Measurements from ENCODE around the gene B3GALT4.
"Not testable (repeated sequence)": the region's sequence is repeated elsewhere in the genome, so short reads cannot be mapped to it uniquely, and the experiment has no call there.

The B3GALT4 gene

DNA sequence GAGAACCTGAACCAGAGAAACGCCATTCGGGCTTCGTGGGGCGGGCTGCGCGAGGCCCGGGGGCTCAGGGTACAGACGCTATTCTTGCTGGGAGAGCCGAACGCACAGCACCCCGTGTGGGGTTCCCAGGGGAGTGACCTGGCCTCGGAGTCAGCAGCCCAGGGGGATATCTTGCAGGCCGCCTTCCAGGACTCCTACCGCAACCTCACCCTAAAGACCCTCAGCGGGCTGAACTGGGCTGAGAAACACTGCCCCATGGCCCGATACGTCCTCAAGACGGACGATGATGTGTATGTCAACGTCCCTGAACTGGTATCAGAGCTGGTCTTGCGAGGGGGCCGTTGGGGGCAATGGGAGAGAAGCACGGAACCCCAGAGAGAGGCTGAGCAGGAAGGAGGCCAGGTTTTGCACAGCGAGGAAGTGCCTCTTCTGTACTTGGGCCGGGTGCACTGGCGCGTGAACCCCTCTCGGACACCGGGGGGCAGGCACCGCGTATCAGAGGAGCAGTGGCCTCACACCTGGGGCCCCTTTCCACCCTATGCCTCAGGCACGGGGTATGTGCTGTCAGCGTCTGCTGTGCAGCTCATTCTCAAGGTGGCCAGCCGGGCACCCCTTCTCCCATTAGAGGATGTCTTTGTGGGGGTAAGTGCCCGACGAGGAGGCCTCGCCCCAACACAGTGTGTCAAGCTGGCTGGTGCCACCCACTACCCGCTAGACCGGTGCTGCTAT, 904 bp downstream of the B3GALT4 start:
- POLR2A ChIA-PET: interaction anchor here (0.9 to 4.2 kb wide), 20 partner anchors 8 to 306 kb away, joined by 3 to 37 read pairs (median 5); partner anchors contain the start of genes PFDN6, RGL2, RING1 and TAPBP
- no peak for TF ChIP-seq SUZ12 (IDR thresholded peaks at IDR 0.05)
- CTCF ChIA-PET: interaction anchor here (0.8 to 1.9 kb wide), 10 partner anchors 11 to 153 kb away, joined by 3 to 16 read pairs (median 4); partner anchors contain the start of genes PFDN6 and WDR46
- no peak for DNase-seq (ENCODE audit: extremely low spot score)

DNA sequence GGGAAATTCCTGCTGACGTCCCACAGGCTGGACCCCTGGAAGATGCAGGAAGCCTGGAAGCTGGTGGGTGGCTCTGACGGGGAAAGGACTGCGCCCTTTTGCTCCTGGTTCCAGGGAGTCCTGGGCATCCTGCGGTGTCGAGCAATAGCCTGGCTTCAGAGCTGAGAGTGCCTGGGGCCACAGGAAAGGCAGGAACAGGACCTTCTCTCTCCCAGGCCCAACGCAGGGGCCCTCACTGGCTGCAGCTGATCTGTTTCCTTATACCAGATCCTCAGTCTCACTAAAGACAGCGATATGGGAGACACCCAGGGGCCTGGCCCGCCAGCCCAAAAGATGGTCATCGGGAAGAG, 1.4 kb downstream of the B3GALT4 start:
- TF ChIP-seq FOXM1 (IDR thresholded peaks at IDR 0.05; ENCODE audit: borderline replicate concordance) (no peak), LEF1 (IDR thresholded peaks at IDR 0.05; ENCODE audit: borderline replicate concordance) (no peak)
- ChIA-PET CTCF (interaction anchor here (1.4 to 1.9 kb wide), 2 partner anchors 21 to 40 kb away, joined by 4 to 16 read pairs; no protein-coding TSS in a partner anchor), POLR2A (interaction anchor here (0.9 to 4.2 kb wide), 10 partner anchors 8 to 75 kb away, joined by 3 to 37 read pairs (median 8); partner anchors contain the start of genes PFDN6, RGL2, RING1 and TAPBP)
- no peak for DNase-seq (ENCODE audit: extremely low spot score)

DNA sequence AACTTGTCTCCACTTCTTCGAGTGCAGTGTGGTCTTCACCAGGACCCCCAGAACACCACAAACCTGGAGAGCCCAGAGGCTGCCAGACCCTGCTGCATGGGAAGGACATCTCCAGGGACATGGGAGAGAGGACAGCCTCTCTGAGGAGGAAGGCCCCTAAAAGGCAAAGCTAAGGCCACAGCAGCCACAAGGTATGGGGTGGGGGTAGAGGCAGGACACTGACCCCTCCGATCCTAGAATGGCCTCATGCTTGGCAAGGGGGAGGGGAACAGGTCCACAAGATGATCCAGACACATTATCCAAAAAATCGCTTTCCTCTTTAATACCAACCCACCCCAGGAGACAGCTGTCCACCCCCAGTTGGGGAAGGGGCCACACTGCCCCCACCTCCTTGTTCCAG, 1.9 kb downstream of the B3GALT4 start:
- no peak for DNase-seq (ENCODE audit: extremely low spot score)
- CTCF ChIA-PET: interaction anchor here (1.0 to 1.4 kb wide), 3 partner anchors 21 to 83 kb away, joined by 3 to 6 read pairs (median 4); no protein-coding TSS in a partner anchor
- POLR2A ChIA-PET: interaction anchor here (0.9 to 4.2 kb wide), 7 partner anchors 8 to 71 kb away, joined by 3 to 37 read pairs (median 12); partner anchors contain the start of genes PFDN6, RGL2, RING1 and TAPBP
- TF ChIP-seq, protein P1, sequence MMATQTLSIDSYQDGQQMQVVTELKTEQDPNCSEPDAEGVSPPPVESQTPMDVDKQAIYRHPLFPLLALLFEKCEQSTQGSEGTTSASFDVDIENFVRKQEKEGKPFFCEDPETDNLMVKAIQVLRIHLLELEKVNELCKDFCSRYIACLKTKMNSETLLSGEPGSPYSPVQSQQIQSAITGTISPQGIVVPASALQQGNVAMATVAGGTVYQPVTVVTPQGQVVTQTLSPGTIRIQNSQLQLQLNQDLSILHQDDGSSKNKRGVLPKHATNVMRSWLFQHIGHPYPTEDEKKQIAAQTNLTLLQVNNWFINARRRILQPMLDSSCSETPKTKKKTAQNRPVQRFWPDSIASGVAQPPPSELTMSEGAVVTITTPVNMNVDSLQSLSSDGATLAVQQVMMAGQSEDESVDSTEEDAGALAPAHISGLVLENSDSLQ (IDR thresholded peaks at IDR 0.05): no peak
- TF ChIP-seq L3MBTL2 (conservative IDR thresholded peaks at IDR 0.05) (no peak), LEF1 (IDR thresholded peaks at IDR 0.05; ENCODE audit: borderline replicate concordance) (no peak), TARDBP (IDR thresholded peaks at IDR 0.05) (no peak), BHLHE40 (IDR thresholded peaks at IDR 0.05; ENCODE audit: borderline replicate concordance) (no peak), CTBP1 (IDR thresholded peaks at IDR 0.05; ENCODE audit: borderline replicate concordance) (no peak), FOXA1 (IDR thresholded peaks at IDR 0.05) (no peak), HDGF (IDR thresholded peaks at IDR 0.05; ENCODE audit: borderline replicate concordance) (no peak), FOXK2 (IDR thresholded peaks at IDR 0.05) (no peak), ELF4 (IDR thresholded peaks at IDR 0.05) (no peak)

DNA sequence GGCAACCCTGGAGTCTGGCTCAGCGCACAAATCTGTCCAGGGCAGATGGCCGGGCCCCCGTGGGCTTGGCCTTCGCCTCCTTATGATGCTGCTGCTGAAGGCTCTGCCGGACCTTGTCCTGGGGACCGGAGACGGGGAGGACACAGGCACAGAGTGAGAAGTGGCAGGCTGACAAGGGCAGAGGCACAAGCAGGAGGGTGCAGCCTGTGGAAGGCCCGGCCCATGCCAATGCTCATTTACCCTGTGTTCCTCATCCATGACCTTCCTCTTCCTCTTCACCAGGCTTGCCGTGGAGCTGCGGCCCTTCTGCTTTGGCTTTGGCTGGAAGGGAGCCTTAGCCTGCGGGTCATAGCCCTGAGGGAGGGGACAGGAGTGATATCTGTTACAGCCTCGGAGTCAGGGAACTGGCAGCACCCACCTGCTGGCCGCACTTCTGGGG, 2.4 kb downstream of the B3GALT4 start:
- TF ChIP-seq SP1 (IDR thresholded peaks at IDR 0.05): no peak
- TF ChIP-seq FOXM1 (IDR thresholded peaks at IDR 0.05; ENCODE audit: borderline replicate concordance): no peak
- no peak for TF ChIP-seq LEF1 (IDR thresholded peaks at IDR 0.05; ENCODE audit: borderline replicate concordance)
- TF ChIP-seq L3MBTL2 (conservative IDR thresholded peaks at IDR 0.05): no peak
- TF ChIP-seq BHLHE40 (IDR thresholded peaks at IDR 0.05; ENCODE audit: borderline replicate concordance): no peak
- no peak for TF ChIP-seq FOXA1 (IDR thresholded peaks at IDR 0.05)
- TF ChIP-seq NFRKB (IDR thresholded peaks at IDR 0.05): no peak
- TF ChIP-seq HDGF (IDR thresholded peaks at IDR 0.05; ENCODE audit: borderline replicate concordance): no peak
- no peak for DNase-seq (ENCODE audit: extremely low spot score)
- ChIA-PET CTCF (interaction anchor here (0.8 to 1.6 kb wide), 5 partner anchors 10 to 83 kb away, joined by 3 to 6 read pairs (median 3); partner anchors contain the start of genes PFDN6 and WDR46), POLR2A (interaction anchor here (0.9 to 4.2 kb wide), 8 partner anchors 8 to 71 kb away, joined by 3 to 37 read pairs (median 12); partner anchors contain the start of genes PFDN6, RGL2, RING1 and TAPBP)

DNA sequence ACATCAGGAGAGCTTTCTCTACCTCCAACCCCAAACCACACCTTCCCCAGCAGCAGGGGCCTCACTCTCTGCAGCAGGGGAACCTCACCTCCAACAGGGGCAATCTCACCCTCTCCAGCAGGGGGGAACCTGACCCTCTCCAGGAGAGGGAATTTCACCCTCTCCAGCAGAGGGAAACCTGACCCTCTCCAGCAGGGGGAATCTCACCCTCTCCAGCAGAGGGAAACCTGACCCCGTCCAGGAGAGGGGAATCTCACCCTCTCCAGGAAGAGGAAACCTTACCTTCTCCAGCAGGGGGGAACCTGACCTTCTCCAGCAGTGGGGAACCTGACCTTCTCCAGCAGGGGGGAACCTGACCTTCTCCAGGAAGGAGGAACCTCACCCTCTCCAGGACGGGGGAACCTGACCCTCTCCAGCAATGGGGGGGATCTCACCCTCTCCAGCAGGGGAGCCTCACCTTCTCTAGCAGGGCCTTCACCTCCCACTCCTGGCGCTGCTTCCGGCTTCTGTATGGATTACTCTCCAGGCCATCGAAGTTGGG, 3.1 kb downstream of the B3GALT4 start:
- DNase-seq (ENCODE audit: extremely low spot score): peak; percentile 81
- ChIA-PET CTCF (interaction anchor here (0.8 to 1.7 kb wide), 6 partner anchors 10 to 82 kb away, joined by 3 to 6 read pairs (median 3); partner anchors contain the start of genes PFDN6 and WDR46), POLR2A (interaction anchor here (1.1 to 4.2 kb wide), 6 partner anchors 8 to 72 kb away, joined by 3 to 13 read pairs (median 4); partner anchors contain the start of genes RING1, RPS18, VPS52 and WDR46)
- TF ChIP-seq CTBP1 (IDR thresholded peaks at IDR 0.05; ENCODE audit: borderline replicate concordance) (no peak), LEF1 (IDR thresholded peaks at IDR 0.05; ENCODE audit: borderline replicate concordance) (no peak), SUZ12 (IDR thresholded peaks at IDR 0.05) (no peak), BHLHE40 (IDR thresholded peaks at IDR 0.05; ENCODE audit: borderline replicate concordance) (no peak), TARDBP (IDR thresholded peaks at IDR 0.05) (no peak), L3MBTL2 (conservative IDR thresholded peaks at IDR 0.05) (no peak), ZNF384 (IDR thresholded peaks at IDR 0.05) (no peak), HDGF (IDR thresholded peaks at IDR 0.05; ENCODE audit: borderline replicate concordance) (no peak), NFRKB (IDR thresholded peaks at IDR 0.05) (no peak)
- TF ChIP-seq, protein P1 (IDR thresholded peaks at IDR 0.05): no peak

DNA sequence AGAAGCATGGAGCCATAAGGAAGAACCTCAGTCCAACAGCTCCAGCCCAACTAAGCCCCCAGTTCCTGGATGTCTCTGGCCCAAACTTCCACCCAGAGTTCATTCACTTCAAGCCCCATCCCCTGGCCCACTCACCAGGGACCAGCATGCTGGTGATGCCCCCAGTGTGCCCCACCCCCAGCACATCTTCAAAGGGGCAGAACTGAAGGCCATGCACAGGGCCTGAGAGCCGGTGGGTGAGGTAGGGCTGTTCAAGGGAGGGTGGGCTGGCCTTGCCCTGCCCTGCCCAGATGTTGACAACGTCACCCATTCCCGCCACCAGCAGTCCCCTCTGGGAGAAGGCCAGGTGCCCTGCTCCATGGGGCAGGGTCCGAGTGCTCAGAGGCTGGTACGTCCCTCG, 3.6 kb downstream of the B3GALT4 start:
- TF ChIP-seq FOXK2 (IDR thresholded peaks at IDR 0.05) (no peak), NFRKB (IDR thresholded peaks at IDR 0.05) (no peak), ARNT (IDR thresholded peaks at IDR 0.05) (no peak), SUZ12 (IDR thresholded peaks at IDR 0.05) (no peak), CTBP1 (IDR thresholded peaks at IDR 0.05; ENCODE audit: borderline replicate concordance) (no peak), FOXM1 (IDR thresholded peaks at IDR 0.05; ENCODE audit: borderline replicate concordance) (no peak), HDGF (IDR thresholded peaks at IDR 0.05; ENCODE audit: borderline replicate concordance) (no peak), SP1 (IDR thresholded peaks at IDR 0.05) (no peak), L3MBTL2 (conservative IDR thresholded peaks at IDR 0.05) (no peak), TARDBP (IDR thresholded peaks at IDR 0.05) (no peak), LEF1 (IDR thresholded peaks at IDR 0.05; ENCODE audit: borderline replicate concordance) (no peak)
- ChIA-PET CTCF (interaction anchor here (1.2 to 1.7 kb wide), 3 partner anchors 9 to 65 kb away, joined by 3 to 6 read pairs (median 3); partner anchors contain the start of genes PFDN6 and WDR46), POLR2A (interaction anchor here (1.1 to 3.1 kb wide), 5 partner anchors 8 to 19 kb away, joined by 3 to 12 read pairs (median 4); partner anchors contain the start of genes RPS18, VPS52 and WDR46)
- no peak for DNase-seq (ENCODE audit: extremely low spot score)

DNA sequence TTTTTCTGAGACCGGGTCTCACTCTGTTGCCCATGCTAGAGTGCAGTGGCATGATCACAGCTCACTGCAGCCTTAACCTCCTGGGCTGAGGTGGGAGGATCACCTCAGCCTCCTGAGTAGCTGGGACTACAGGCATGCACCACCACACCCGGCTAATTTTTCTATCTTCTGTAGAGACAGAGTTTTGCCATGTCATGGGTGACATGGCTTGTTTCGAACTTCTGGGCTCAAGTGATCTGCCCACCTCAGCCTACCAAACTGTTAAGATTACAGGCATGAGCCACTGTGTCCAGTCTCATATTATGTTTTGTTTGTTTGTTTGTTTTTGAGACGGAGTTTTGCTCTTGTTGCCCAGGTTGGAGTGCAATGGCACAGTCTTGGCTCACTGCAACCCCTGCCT, 8.3 kb downstream of the B3GALT4 start:
- CTCF ChIA-PET; DNase-seq (ENCODE audit: extremely low spot score): not testable (repeated sequence)
- POLR2A ChIA-PET: interaction anchor here (2.1 to 2.4 kb wide), 2 partner anchors 13 to 14 kb away, joined by 7 read pairs; partner anchors contain the start of genes RPS18 and VPS52

Data from HEK293T (cell line).